WTC11 (cell line): ENCODE results near the gene IZUMO4. TPM values are rescaled to one million over a fixed set of nuclear protein-coding genes. Genes with fewer than 3 reads are reported as not detected.
"Not testable (repeated sequence)": the region's sequence is repeated elsewhere in the genome, so short reads cannot be mapped to it uniquely, and the experiment has no call there.

ENCODE experiments used
- ATAC-seq: fragments of 200-7000 bp; cut with Tn5 transposase; 2 replicates; pipeline ENCODE4 v1.10.0; 2021; ENCODE audit warnings: mild to moderate bottlenecking, moderate library complexity
- CTCF ChIA-PET: fragments of 300-600 bp; sonication (Branson Sonifier 250); formaldehyde crosslinking; loops from one replicate; lab custom pipeline; 2021; ENCODE audit warnings: antibody characterized with exemption; lab: Charles Lee
- POLR2A ChIA-PET: fragments of 350-600 bp; sonication (Branson Sonifier 250); formaldehyde crosslinking; loops from one replicate; lab custom pipeline; 2021; ENCODE audit warnings: antibody characterized with exemption; lab: Charles Lee
- DNase-seq: peaks from one replicate; pipeline ENCODE4 v3.0.0; 2021; ENCODE audit warnings: low spot score
- H3K27ac Mint-ChIP-seq: 2 replicates; pipeline ENCODE4 v1.8.0; 2021; ENCODE audit warnings: mixed read lengths
- H3K27me3 Mint-ChIP-seq: 2 replicates; pipeline ENCODE4 v1.8.0; 2021; ENCODE audit warnings: low read depth, mild to moderate bottlenecking, moderate library complexity, mixed read lengths
- H3K36me3 Mint-ChIP-seq: 2 replicates; pipeline ENCODE4 v1.8.0; 2021; ENCODE audit warnings: mixed read lengths
- H3K4me1 Mint-ChIP-seq: 2 replicates; pipeline ENCODE4 v1.8.0; 2022; ENCODE audit warnings: mixed read lengths
- H3K4me3 Mint-ChIP-seq: 2 replicates; pipeline ENCODE4 v1.8.0; 2021; ENCODE audit warnings: mild to moderate bottlenecking, moderate library complexity, mixed read lengths
- H3K9me3 Mint-ChIP-seq: 2 replicates; pipeline ENCODE4 v1.8.0; 2021; ENCODE audit warnings: mixed read lengths
- CREB1 ChIP-seq: sonication (generic); formaldehyde crosslinking; IDR thresholded peaks from 2 replicates; pipeline ENCODE4 v1.8.0; 2023; ENCODE audit warnings: mild to moderate bottlenecking, missing genetic modification reagents
- E2F5 ChIP-seq: sonication (generic); formaldehyde crosslinking; IDR thresholded peaks from 2 replicates; pipeline ENCODE4 v1.8.1; 2022; ENCODE audit warnings: mild to moderate bottlenecking, moderate library complexity, missing genetic modification reagents
- EMX1 ChIP-seq: fragments of 250-450 bp; sonication (Bioruptor Pico); IDR thresholded peaks from 2 replicates; pipeline ENCODE4 v1.8.0; 2021; ENCODE audit warnings: mild to moderate bottlenecking
- GRHL2 ChIP-seq: fragments of 250-450 bp; sonication (Bioruptor Pico); IDR thresholded peaks from 2 replicates; pipeline ENCODE4 v1.8.0; 2022; ENCODE audit warnings: mild to moderate bottlenecking, moderate library complexity; ENCODE audit not compliant: insufficient replicate concordance, severe bottlenecking
- GTF2I ChIP-seq: fragments of 250-450 bp; sonication (Bioruptor Pico); conservative IDR thresholded peaks from 2 replicates; pipeline ENCODE4 v1.4.0; 2021; ENCODE audit warnings: mild to moderate bottlenecking
- JUN ChIP-seq: sonication (generic); formaldehyde crosslinking; IDR thresholded peaks from 2 replicates; pipeline ENCODE4 v1.8.0; 2023; ENCODE audit warnings: mild to moderate bottlenecking, missing genetic modification reagents
- NR1H2 ChIP-seq: sonication (generic); formaldehyde crosslinking; IDR thresholded peaks from 2 replicates; pipeline ENCODE4 v1.9.0; 2021; ENCODE audit warnings: mild to moderate bottlenecking, moderate library complexity, missing genetic modification reagents
- STAT6 ChIP-seq: sonication (generic); formaldehyde crosslinking; conservative IDR thresholded peaks from 2 replicates; pipeline ENCODE4 v1.8.1; 2023; ENCODE audit warnings: mild to moderate bottlenecking, low read depth, missing genetic modification reagents, moderate library complexity
- ZBTB21 ChIP-seq: sonication (generic); formaldehyde crosslinking; IDR thresholded peaks from 2 replicates; pipeline ENCODE4 v1.8.1; 2023; ENCODE audit warnings: mild to moderate bottlenecking, missing genetic modification reagents, borderline replicate concordance
- ZNF121 ChIP-seq: sonication (generic); formaldehyde crosslinking; IDR thresholded peaks from 2 replicates; pipeline ENCODE4 v1.8.0; 2023; ENCODE audit warnings: missing genetic modification reagents
- ZNF416 ChIP-seq: fragments of 250-450 bp; sonication (Bioruptor Pico); IDR thresholded peaks from 2 replicates; pipeline ENCODE4 v1.9.0; 2021; ENCODE audit warnings: mild to moderate bottlenecking, inconsistent platforms
- ZNF423 ChIP-seq: fragments of 250-450 bp; sonication (Bioruptor Pico); IDR thresholded peaks from 2 replicates; pipeline ENCODE4 v2.1.2; 2022; ENCODE audit warnings: mild to moderate bottlenecking, moderate library complexity
- ZNF425 ChIP-seq: fragments of 250-450 bp; sonication (Bioruptor Pico); conservative IDR thresholded peaks from 2 replicates; pipeline ENCODE4 v1.9.0; 2021; ENCODE audit warnings: mild to moderate bottlenecking
- ZNF512 ChIP-seq: sonication (generic); formaldehyde crosslinking; IDR thresholded peaks from 2 replicates; pipeline ENCODE4 v1.8.1; 2022; ENCODE audit warnings: missing genetic modification reagents, borderline replicate concordance
- total RNA-seq: library from RNA; stranded (reverse); gene quantifications from 3 replicates; pipeline ENCODE4 v1.2.3, GENCODE V29; 2021
- TF ChIP-seq, protein P1 (sequence below): sonication (generic); formaldehyde crosslinking; IDR thresholded peaks from 2 replicates; pipeline ENCODE4 v1.8.1; 2023; ENCODE audit warnings: mild to moderate bottlenecking, missing genetic modification reagents, moderate library complexity
- TF ChIP-seq, protein P2 (sequence below): sonication (generic); formaldehyde crosslinking; IDR thresholded peaks from 2 replicates; pipeline ENCODE4 v1.8.1; 2023; ENCODE audit warnings: mild to moderate bottlenecking, missing genetic modification reagents, moderate library complexity
- TF ChIP-seq, protein P3 (sequence below): sonication (generic); formaldehyde crosslinking; IDR thresholded peaks from 2 replicates; pipeline ENCODE4 v1.8.0; 2023; ENCODE audit warnings: missing genetic modification reagents
- TF ChIP-seq, protein P4 (sequence below): sonication (generic); formaldehyde crosslinking; IDR thresholded peaks from 2 replicates; pipeline ENCODE4 v1.8.1; 2022; ENCODE audit warnings: low read depth, missing genetic modification reagents, borderline replicate concordance

Gene IZUMO4
- total RNA-seq, 1 experiment from 2014 or later: 1.9 TPM

DNA sequence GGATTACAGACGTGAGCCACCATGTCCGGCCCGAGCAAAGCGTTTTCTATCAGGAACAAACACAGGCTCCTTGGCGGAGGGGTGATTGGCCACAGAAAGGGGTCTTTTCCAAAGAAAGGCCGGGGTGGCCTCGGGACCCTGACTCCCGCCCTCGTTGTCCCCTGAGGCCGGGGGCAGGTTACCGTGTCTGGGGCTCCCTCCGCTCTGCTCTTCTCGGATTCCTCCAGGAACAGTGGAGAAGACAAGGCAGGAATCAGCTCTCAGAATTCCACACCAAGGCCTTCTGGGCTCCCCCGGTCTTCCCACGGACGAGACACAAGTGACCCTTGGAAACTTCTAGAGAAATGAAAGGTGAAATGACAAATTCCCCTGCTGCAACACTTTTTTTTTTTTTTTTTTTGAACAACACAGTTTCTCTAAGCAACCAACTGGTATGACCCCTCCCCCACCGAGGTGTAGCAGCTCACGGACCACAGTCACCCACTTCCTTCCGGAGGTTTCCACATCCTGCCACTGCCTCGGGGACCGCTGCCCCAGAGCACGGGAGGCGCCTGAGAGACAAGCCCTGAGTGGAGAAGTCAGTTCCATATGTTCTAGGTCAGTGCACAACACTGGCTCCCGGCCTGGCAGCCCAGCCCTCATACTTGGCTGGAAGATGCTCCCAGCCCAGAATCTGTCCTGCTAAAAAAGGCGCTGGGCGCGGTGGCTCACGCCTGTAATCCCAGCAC lies 11.6 kb upstream of the IZUMO4 start (continued):
- TF ChIP-seq ZNF425 (CRISPR knock-in tag): no peak
- TF ChIP-seq ZNF416: no peak
- no peak for TF ChIP-seq ZNF512 (CRISPR knock-in tag)
- TF ChIP-seq NR1H2 (CRISPR knock-in tag): no peak
- no peak for TF ChIP-seq ZBTB21
- TF ChIP-seq JUN (CRISPR knock-in tag): no peak

DNA sequence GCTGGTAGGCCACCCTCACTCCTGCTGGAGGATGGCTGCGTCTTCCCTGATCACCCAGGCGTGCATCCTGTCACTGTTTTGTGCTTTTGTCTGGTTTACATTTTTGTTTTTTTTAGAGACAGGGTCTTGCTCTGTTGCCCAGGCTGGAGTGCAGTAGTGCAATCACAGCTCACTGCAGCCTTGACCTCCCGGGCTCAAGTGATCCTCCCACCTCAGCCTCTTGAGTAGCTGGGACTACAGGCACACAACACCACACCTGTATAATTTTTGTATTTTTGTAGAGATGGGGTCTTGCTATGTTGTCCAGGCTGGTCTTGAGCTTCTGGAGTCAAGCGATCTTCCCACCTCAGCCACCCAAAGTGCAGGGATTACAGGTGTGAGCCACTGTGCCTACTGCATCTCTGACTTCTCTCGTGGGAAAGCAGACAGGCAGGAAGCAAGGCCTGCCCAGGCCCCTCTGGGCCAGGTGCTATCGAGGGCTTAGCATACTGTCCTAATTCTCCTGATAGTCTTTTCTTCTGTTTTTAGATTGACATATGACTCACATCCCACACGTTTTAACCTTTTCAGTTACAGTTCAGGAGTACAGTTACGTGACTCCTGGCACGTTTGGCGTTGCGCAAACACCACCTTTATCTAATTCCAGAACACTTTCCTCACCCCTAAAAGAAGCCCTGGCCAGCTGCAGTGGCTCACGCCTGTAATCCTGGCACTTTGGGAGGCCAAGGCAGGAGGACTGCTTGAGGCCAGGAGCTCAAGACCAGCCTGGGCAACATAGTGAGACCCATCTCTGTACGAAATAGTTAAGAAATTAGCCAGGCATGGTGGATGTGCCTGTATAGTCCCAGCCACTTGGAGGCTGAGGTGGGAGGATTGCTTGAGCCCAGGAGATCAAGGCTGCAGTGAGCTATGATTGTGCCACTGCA lies 9.8 kb upstream of the IZUMO4 start:
- not testable (repeated sequence) for DNase-seq, H3K27ac Mint-ChIP-seq, H3K27me3 Mint-ChIP-seq, H3K36me3 Mint-ChIP-seq, H3K4me3 Mint-ChIP-seq, H3K9me3 Mint-ChIP-seq, ATAC-seq
- ChIA-PET POLR2A (interaction anchor here (0.6 kb wide), 1 partner anchor 66 kb away, joined by 3 read pairs; no protein-coding TSS in a partner anchor), CTCF (interaction anchor here (0.8 to 0.9 kb wide), 2 partner anchors 9 to 67 kb away, joined by 3 read pairs; no protein-coding TSS in a partner anchor)
- TF ChIP-seq ZNF121 (peak; percentile 91), GTF2I (CRISPR knock-in tag) (peak; percentile 42; the same call in 1 of the 2 replicates)
- peaks cover 23% of the 10 kb centered on the region for H3K4me1 Mint-ChIP-seq

DNA sequence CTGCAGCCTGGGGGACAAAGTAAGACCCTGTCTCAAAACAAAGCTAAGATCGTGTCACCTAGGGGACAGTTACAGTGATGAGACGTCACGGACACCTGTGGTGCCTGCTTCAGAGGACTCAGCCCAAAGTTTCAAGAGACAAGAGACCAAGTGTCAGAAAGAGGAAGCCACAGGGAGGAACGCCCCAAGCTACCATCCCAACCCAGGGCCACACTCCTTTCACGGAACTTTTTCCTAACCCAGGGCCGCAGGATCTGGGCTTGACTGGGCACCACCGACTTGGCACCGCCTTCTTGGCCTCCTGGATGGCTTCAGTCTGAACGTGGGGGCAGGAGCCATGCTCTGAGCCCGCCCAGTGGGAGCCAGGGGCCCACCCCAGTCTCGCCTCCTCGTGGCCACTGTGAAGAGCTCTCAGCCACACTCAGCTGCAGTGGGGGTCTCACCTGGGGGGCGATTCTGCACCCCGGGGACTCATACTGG lies 9.1 kb upstream of the IZUMO4 start:
- no peaks in the 10 kb centered on the region for H3K9me3 Mint-ChIP-seq
- ChIA-PET CTCF (interaction anchor here (0.8 to 0.9 kb wide), 2 partner anchors 8 to 68 kb away, joined by 3 read pairs; no protein-coding TSS in a partner anchor), POLR2A (interaction anchor here (0.6 kb wide), 1 partner anchor 67 kb away, joined by 3 read pairs; no protein-coding TSS in a partner anchor)
- H3K4me3 Mint-ChIP-seq: no peak overlapping the region
- H3K27me3 Mint-ChIP-seq: no peaks in the 10 kb centered on the region
- H3K4me1 Mint-ChIP-seq: peaks cover 23% of the 10 kb centered on the region
- ATAC-seq (no peak), DNase-seq (no peak)
- no peaks in the 10 kb centered on the region for H3K36me3 Mint-ChIP-seq
- H3K27ac Mint-ChIP-seq: no peak overlapping the region
- TF ChIP-seq, protein P1, sequence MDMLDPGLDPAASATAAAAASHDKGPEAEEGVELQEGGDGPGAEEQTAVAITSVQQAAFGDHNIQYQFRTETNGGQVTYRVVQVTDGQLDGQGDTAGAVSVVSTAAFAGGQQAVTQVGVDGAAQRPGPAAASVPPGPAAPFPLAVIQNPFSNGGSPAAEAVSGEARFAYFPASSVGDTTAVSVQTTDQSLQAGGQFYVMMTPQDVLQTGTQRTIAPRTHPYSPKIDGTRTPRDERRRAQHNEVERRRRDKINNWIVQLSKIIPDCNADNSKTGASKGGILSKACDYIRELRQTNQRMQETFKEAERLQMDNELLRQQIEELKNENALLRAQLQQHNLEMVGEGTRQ (CRISPR knock-in tag): no peak
- TF ChIP-seq, protein P2, sequence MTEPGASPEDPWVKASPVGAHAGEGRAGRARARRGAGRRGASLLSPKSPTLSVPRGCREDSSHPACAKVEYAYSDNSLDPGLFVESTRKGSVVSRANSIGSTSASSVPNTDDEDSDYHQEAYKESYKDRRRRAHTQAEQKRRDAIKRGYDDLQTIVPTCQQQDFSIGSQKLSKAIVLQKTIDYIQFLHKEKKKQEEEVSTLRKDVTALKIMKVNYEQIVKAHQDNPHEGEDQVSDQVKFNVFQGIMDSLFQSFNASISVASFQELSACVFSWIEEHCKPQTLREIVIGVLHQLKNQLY (CRISPR knock-in tag): no peak
- TF ChIP-seq ZNF121 (no peak), CREB1 (CRISPR knock-in tag) (no peak), ZNF423 (no peak), EMX1 (CRISPR knock-in tag) (no peak), GTF2I (CRISPR knock-in tag) (no peak), GRHL2 (CRISPR knock-in tag) (no peak), E2F5 (CRISPR knock-in tag) (no peak), STAT6 (CRISPR knock-in tag) (no peak)
- TF ChIP-seq, protein P3, sequence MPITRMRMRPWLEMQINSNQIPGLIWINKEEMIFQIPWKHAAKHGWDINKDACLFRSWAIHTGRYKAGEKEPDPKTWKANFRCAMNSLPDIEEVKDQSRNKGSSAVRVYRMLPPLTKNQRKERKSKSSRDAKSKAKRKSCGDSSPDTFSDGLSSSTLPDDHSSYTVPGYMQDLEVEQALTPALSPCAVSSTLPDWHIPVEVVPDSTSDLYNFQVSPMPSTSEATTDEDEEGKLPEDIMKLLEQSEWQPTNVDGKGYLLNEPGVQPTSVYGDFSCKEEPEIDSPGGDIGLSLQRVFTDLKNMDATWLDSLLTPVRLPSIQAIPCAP (CRISPR knock-in tag): no peak
- TF ChIP-seq, protein P4, sequence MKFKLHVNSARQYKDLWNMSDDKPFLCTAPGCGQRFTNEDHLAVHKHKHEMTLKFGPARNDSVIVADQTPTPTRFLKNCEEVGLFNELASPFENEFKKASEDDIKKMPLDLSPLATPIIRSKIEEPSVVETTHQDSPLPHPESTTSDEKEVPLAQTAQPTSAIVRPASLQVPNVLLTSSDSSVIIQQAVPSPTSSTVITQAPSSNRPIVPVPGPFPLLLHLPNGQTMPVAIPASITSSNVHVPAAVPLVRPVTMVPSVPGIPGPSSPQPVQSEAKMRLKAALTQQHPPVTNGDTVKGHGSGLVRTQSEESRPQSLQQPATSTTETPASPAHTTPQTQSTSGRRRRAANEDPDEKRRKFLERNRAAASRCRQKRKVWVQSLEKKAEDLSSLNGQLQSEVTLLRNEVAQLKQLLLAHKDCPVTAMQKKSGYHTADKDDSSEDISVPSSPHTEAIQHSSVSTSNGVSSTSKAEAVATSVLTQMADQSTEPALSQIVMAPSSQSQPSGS: no peak
